ENCODE data around the gene CCNJL.

CCNJL gene

DNA sequence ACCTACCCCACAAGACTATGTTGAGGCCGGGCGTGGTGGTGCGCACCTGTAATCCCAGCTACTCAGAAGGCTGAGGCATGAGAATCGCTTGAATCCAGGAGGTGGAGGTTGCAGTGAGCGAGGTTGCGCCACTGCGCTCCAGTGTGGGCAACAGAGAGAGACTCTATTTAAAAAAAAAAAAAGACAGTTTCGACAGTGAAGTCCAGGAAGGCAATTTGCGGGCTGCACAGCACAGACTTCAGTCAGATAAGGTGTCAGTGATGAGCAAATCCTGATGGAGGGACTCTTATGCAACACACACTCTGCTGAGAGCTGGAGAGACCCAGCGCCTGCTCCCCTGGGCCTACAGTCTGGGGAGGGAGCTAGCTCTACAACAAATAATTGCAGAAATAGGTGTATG, 14.2 kb downstream of the CCNJL start:
- Histone ChIP-seq H3K27me3 (ENCODE audit: insufficient read depth, low read length) (no peaks in the 10 kb centered on the region), H3K18ac (ENCODE audit: low read length) (no peak overlapping the region), H2BK120ac (ENCODE audit: insufficient read depth, low read length, poor library complexity) (no peak overlapping the region), H2BK5ac (ENCODE audit: low read depth, low read length, poor library complexity) (no peak overlapping the region), H3K4me3 (ENCODE audit: low read depth, low read length) (no peak overlapping the region), H4K8ac (ENCODE audit: low read depth, low read length) (no peak overlapping the region), H2AK5ac (ENCODE audit: low read length) (no peak overlapping the region), H3K9me3 (ENCODE audit: insufficient read depth, low read depth, low read length) (no peaks in the 10 kb centered on the region), H3K4me1 (ENCODE audit: control insufficient read depth in 1 of 2, insufficient read depth in 2 of 2, low read length in 2 of 2) (peaks cover 6 to 9% of the 10 kb centered on the region in 2 experiments), H3K79me2 (ENCODE audit: control insufficient read depth, insufficient read depth, low read length, poor library complexity) (no peaks in the 10 kb centered on the region), H4K91ac (ENCODE audit: low read depth, low read length) (no peak overlapping the region), H4K12ac (ENCODE audit: low read depth, low read length) (no peak overlapping the region), H3K79me1 (ENCODE audit: low read length) (no peaks in the 10 kb centered on the region), H2BK12ac (ENCODE audit: low read length) (no peak overlapping the region), H2AFZ (ENCODE audit: insufficient read depth, low read length, poor library complexity) (no peak overlapping the region), H3K23ac (ENCODE audit: low read length) (no peak overlapping the region), H3K9ac (ENCODE audit: low read length) (no peak overlapping the region), H3K14ac (ENCODE audit: low read length) (no peak overlapping the region), H3K36me3 (ENCODE audit: control insufficient read depth in 1 of 2, insufficient read depth in 2 of 2, low read length in 2 of 2) (peaks cover 2 to 3% of the 10 kb centered on the region in 2 experiments), H3K27ac (ENCODE audit: low read depth, low read length) (no peak overlapping the region), H3K4ac (ENCODE audit: low read depth, low read length) (no peak overlapping the region), H3K4me2 (ENCODE audit: low read length) (no peak overlapping the region)
- no peak for DNase-seq
- no CpG with 5 or more reads among the region's 10 CpGs for WGBS (ENCODE audit: extremely low coverage, insufficient coverage, insufficient read length)

GRCh38 chr5:160297776-160298175, 14.6 kb downstream of the CCNJL start:
- H2AK5ac ChIP-seq (ENCODE audit: low read length) = no peak overlapping the region
- H3K27me3 ChIP-seq (ENCODE audit: insufficient read depth, low read length) = no peaks in the 10 kb centered on the region
- H2BK12ac ChIP-seq (ENCODE audit: low read length) = no peak overlapping the region
- H4K91ac ChIP-seq (ENCODE audit: low read depth, low read length) = no peak overlapping the region
- no peaks in the 10 kb centered on the region for H3K79me2 ChIP-seq (ENCODE audit: control insufficient read depth, insufficient read depth, low read length, poor library complexity)
- H2BK120ac ChIP-seq (ENCODE audit: insufficient read depth, low read length, poor library complexity) = no peak overlapping the region
- H4K12ac ChIP-seq (ENCODE audit: low read depth, low read length) = no peak overlapping the region
- no peak overlapping the region for H2BK5ac ChIP-seq (ENCODE audit: low read depth, low read length, poor library complexity)
- no peaks in the 10 kb centered on the region for H3K9me3 ChIP-seq (ENCODE audit: insufficient read depth, low read depth, low read length)
- no peak overlapping the region for H3K4me3 ChIP-seq (ENCODE audit: low read depth, low read length)
- no peak overlapping the region for H3K27ac ChIP-seq (ENCODE audit: low read depth, low read length)
- H3K9ac ChIP-seq (ENCODE audit: low read length) = no peak overlapping the region
- no peaks in the 10 kb centered on the region for H3K79me1 ChIP-seq (ENCODE audit: low read length)
- no peak overlapping the region for H3K23ac ChIP-seq (ENCODE audit: low read length)
- H3K14ac ChIP-seq (ENCODE audit: low read length) = no peak overlapping the region
- no peak for DNase-seq
- peaks cover 6 to 9% of the 10 kb centered on the region in 2 experiments for H3K4me1 ChIP-seq (ENCODE audit: control insufficient read depth in 1 of 2, insufficient read depth in 2 of 2, low read length in 2 of 2)
- H4K8ac ChIP-seq (ENCODE audit: low read depth, low read length) = no peak overlapping the region
- H3K4me2 ChIP-seq (ENCODE audit: low read length) = no peak overlapping the region
- no peak overlapping the region for H2AFZ ChIP-seq (ENCODE audit: insufficient read depth, low read length, poor library complexity)
- H3K4ac ChIP-seq (ENCODE audit: low read depth, low read length) = no peak overlapping the region
- peaks cover 2 to 3% of the 10 kb centered on the region in 2 experiments for H3K36me3 ChIP-seq (ENCODE audit: control insufficient read depth in 1 of 2, insufficient read depth in 2 of 2, low read length in 2 of 2)
- no CpG with 5 or more reads among the region's 5 CpGs for WGBS (ENCODE audit: extremely low coverage, insufficient coverage, insufficient read length)
- H3K18ac ChIP-seq (ENCODE audit: low read length) = no peak overlapping the region

DNA sequence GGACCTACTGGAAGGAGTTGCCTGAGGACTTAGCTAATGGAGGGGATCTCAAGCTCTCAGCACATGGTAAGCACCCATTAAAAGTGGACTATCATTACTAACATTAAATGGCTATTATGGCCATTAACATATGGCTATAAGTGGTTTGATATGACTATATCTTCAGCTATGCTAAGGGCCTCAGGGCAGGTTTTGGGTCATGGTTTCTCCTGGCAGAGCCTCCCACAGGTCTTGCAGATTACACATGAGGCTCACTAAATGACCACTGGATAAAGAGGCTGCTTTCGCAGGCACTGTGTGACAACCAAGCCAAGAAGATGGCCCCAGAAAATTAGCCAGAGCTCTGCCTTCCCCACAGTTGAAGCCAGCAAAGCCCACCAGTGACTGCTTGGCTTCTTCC, 15.4 kb downstream of the CCNJL start:
- WGBS (ENCODE audit: extremely low coverage, insufficient coverage, insufficient read length) = no CpG with 5 or more reads among the region's 1 CpG
- no peaks in the 10 kb centered on the region for H3K27me3 ChIP-seq (ENCODE audit: insufficient read depth, low read length)
- no peak overlapping the region for H3K4ac ChIP-seq (ENCODE audit: low read depth, low read length)
- peak in 1 of 2 donors; percentile 44 for DNase-seq
- H4K91ac ChIP-seq (ENCODE audit: low read depth, low read length) = no peak overlapping the region
- peaks cover 6 to 9% of the 10 kb centered on the region in 2 experiments for H3K4me1 ChIP-seq (ENCODE audit: control insufficient read depth in 1 of 2, insufficient read depth in 2 of 2, low read length in 2 of 2)
- H3K9me3 ChIP-seq (ENCODE audit: insufficient read depth, low read depth, low read length) = no peaks in the 10 kb centered on the region
- no peak overlapping the region for H3K4me2 ChIP-seq (ENCODE audit: low read length)
- H3K36me3 ChIP-seq (ENCODE audit: control insufficient read depth in 1 of 2, insufficient read depth in 2 of 2, low read length in 2 of 2) = peaks cover 2 to 3% of the 10 kb centered on the region in 2 experiments
- no peak overlapping the region for H2BK120ac ChIP-seq (ENCODE audit: insufficient read depth, low read length, poor library complexity)
- no peak overlapping the region for H2AFZ ChIP-seq (ENCODE audit: insufficient read depth, low read length, poor library complexity)
- H3K27ac ChIP-seq (ENCODE audit: low read depth, low read length) = no peak overlapping the region
- no peak overlapping the region for H3K4me3 ChIP-seq (ENCODE audit: low read depth, low read length)
- H3K23ac ChIP-seq (ENCODE audit: low read length) = no peak overlapping the region
- no peak overlapping the region for H2BK12ac ChIP-seq (ENCODE audit: low read length)
- H3K79me2 ChIP-seq (ENCODE audit: control insufficient read depth, insufficient read depth, low read length, poor library complexity) = no peaks in the 10 kb centered on the region
- no peaks in the 10 kb centered on the region for H3K79me1 ChIP-seq (ENCODE audit: low read length)
- H3K14ac ChIP-seq (ENCODE audit: low read length) = no peak overlapping the region
- H4K12ac ChIP-seq (ENCODE audit: low read depth, low read length) = no peak overlapping the region
- no peak overlapping the region for H3K9ac ChIP-seq (ENCODE audit: low read length)
- H2BK5ac ChIP-seq (ENCODE audit: low read depth, low read length, poor library complexity) = no peak overlapping the region
- H4K8ac ChIP-seq (ENCODE audit: low read depth, low read length) = no peak overlapping the region
- H2AK5ac ChIP-seq (ENCODE audit: low read length) = no peak overlapping the region
- no peak overlapping the region for H3K18ac ChIP-seq (ENCODE audit: low read length)

DNA sequence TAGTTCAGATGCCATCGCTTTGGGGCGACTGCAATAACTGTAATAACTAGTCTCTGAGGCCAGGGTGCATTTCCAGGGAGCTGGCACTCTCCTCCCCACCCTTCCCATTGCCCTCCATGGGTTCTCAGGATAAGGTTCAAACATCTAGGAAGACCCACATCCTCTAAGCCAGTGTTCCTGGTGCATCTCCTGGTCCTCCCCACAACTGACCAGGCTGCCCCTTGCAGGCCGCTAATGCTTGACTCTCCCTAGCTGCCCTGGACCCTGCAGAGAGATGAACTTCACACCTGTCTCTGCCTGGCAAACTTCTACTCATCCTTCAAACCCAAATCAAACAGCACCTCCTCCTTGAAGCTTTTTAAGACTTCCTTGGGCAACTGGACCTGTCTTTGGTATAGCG, 15.9 kb downstream of the CCNJL start:
- no peak overlapping the region for H2BK12ac ChIP-seq (ENCODE audit: low read length)
- no peak overlapping the region for H3K4me2 ChIP-seq (ENCODE audit: low read length)
- H3K4me1 ChIP-seq (ENCODE audit: control insufficient read depth in 1 of 2, insufficient read depth in 2 of 2, low read length in 2 of 2) = peaks cover 6 to 9% of the 10 kb centered on the region in 2 experiments
- H3K9me3 ChIP-seq (ENCODE audit: insufficient read depth, low read depth, low read length) = no peaks in the 10 kb centered on the region
- no peak overlapping the region for H4K12ac ChIP-seq (ENCODE audit: low read depth, low read length)
- no peak overlapping the region for H3K23ac ChIP-seq (ENCODE audit: low read length)
- H3K36me3 ChIP-seq (ENCODE audit: control insufficient read depth in 1 of 2, insufficient read depth in 2 of 2, low read length in 2 of 2) = peaks cover 2 to 3% of the 10 kb centered on the region in 2 experiments
- no peaks in the 10 kb centered on the region for H3K27me3 ChIP-seq (ENCODE audit: insufficient read depth, low read length)
- no peak overlapping the region for H4K91ac ChIP-seq (ENCODE audit: low read depth, low read length)
- no peak overlapping the region for H2AK5ac ChIP-seq (ENCODE audit: low read length)
- H3K9ac ChIP-seq (ENCODE audit: low read length) = no peak overlapping the region
- no peaks in the 10 kb centered on the region for H3K79me1 ChIP-seq (ENCODE audit: low read length)
- H3K4ac ChIP-seq (ENCODE audit: low read depth, low read length) = no peak overlapping the region
- no peak overlapping the region for H3K14ac ChIP-seq (ENCODE audit: low read length)
- H2BK5ac ChIP-seq (ENCODE audit: low read depth, low read length, poor library complexity) = no peak overlapping the region
- no peak overlapping the region for H2AFZ ChIP-seq (ENCODE audit: insufficient read depth, low read length, poor library complexity)
- no peak overlapping the region for H3K18ac ChIP-seq (ENCODE audit: low read length)
- DNase-seq = no peak
- no peak overlapping the region for H3K27ac ChIP-seq (ENCODE audit: low read depth, low read length)
- no peak overlapping the region for H4K8ac ChIP-seq (ENCODE audit: low read depth, low read length)
- H3K4me3 ChIP-seq (ENCODE audit: low read depth, low read length) = no peak overlapping the region
- H2BK120ac ChIP-seq (ENCODE audit: insufficient read depth, low read length, poor library complexity) = no peak overlapping the region
- H3K79me2 ChIP-seq (ENCODE audit: control insufficient read depth, insufficient read depth, low read length, poor library complexity) = no peaks in the 10 kb centered on the region
- no CpG with 5 or more reads among the region's 4 CpGs for WGBS (ENCODE audit: extremely low coverage, insufficient coverage, insufficient read length)
